Islet precursor cell (in vitro differentiated cells): ENCODE results near the gene CHKA.

Source experiments
- DNase-seq: peaks from one replicate; pipeline ENCODE4 v3.0.0-alpha.2; 2018

CHKA gene

DNA sequence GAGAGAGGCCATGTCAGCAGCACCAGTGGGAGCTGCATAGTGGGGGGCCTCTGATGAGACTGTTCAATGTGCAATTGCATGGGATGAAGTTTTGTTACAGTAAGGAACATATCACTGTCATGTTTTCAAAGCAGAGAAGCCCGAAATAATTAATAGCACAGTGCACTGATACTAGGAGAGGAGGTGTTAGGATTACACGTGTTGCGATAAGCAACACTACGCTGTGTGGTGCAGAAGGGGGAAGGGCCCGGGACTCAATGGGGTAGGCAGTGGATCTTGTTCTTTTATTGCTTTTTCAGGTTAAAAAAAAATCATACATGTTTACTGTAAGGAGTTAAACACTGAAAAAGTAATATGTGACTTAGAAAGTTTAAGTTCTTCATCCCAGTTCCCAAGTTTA is 53.2 kb downstream of the CHKA start:
- no peak for DNase-seq

DNA sequence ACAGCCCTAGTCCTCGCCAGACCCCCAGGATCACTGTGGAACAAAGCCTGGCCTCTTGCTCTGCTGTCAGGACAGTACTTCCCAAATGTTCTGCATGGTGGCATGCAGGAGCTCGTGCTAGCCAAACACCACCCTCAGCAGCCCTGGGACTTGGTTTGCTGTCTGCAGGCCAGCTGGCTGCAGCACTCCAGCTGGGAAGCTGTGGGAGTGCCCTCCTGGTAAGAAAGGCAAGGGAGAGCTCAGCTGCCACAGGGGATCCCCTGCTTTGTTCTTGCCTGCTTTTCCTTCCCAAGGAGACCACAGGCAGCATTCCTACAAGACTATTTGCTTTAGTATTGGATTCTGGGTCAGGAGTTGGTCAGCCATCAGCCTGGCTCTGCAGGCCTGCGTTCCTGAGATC is 54.4 kb downstream of the CHKA start:
- DNase-seq = no peak

DNA sequence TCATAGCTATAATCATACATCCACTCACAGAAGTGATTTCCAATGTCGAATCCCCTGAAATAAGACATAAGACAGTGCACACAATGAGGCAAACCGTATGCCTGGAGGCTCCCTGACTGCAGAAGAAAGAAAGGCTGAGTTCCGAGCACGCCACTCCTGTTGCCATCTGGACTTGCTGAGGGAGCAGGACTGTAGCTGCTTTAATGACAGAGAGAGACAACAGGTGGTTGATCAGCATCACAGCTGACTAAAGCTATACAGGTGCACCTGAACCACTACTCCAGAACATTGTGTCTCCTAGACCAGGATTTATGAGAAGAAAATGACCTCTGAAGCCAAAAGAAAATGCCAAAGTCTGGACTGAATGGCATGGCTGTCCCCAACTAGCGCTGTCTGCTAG is 55.3 kb downstream of the CHKA start:
- no peak for DNase-seq

DNA sequence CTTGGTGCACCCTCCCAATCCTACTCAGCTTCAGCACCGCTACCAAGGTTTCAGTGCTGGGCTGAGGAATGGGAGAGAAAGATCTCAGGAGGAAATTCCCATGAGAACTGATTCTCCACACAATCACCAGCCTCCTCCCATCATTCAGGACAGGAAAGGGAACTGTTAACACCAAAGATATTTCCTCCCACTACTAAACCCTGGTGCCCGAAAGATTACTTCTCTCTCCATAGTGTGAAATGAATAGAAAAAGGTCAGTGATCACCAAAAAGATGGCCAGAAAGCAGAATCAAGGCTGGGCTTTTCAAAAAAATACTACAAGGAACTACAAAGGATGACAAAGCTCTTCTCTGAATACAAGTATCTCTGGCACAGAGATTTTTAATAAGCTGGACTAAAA is 56.3 kb downstream of the CHKA start:
- DNase-seq = no peak

DNA sequence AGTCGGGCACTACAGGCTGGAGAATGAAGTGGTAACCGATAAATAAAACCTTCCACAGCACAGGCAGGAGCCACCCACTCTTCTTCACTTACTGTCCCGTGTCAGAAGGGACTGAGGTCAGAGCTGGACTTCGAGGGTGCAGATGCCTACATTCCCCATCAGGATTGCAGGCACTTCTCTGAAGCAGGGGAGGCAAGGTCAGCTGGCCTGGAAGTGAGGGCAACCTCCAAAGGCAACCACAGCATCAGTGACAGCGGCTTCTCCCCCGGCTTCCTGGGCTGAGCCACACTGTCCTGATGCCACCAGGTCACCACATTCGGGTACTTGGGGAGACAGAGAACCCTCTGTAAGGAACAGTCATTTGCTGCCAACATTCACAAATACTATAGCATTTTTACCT is 59.7 kb downstream of the CHKA start:
- DNase-seq = no peak

DNA sequence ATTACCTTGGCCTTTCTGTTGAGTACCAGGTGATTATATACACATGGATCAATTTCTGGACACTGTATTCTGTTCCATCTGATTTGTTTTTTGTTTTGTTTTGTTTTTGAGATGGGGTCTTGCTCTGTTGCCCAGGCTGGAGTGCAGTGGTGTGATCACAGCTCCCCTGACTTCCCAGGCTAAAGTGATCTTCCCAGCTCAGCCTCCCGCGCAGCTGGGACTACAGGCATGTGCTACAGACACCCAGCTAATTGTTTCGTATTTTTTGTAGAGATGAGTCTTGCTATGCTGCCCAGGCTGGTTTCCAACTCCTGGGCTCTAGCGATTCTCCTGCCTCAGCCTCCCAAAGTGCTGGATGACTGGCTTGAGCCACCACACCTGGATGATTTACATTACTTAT is 63.4 kb downstream of the CHKA start:
- no peak for DNase-seq

DNA sequence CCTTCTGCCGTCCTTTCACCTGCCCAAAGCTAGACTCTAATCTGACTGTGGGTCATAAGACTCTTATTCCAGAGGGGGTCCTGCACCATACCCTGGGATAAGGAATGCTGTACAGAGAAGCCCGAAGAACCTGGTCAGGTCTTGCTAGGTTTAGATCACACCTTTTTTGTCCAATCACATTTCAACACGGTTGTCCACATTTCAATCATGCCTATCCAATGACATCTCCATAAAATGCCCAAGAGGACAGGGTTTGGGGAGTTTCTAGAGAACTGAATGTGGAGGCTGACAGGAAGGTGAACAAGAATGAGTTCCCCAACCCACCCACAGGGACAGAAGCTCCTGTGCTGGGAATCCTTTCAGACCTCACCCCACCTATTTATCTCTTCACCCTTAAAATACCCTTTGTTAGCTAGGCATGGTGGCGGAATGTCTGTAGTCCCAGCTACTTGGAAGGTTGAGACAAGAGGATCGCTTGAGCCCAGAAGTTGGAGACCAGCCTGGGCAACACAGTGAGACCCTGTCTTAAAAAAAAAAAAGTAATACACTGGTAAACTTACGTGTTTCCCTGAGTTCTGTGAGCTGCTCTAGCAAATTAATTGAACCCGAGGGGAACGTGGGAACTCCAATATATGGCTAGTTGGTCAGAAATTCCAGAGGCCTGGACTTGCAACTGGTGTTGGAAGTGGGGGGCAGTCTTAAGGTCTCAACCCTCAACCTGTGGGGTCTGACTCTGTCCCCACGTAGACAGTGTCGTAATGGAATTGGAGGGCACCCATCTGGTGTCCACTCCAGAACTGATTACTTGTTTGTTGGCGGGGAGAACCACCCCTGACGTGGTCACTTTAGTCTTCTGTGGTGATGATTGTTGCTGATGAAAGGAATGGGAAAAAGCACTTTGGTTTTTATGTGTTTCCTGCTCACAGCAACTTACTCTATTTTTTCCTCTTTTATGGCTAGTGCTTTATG is 64.6 kb downstream of the CHKA start:
- DNase-seq = no peak

DNA sequence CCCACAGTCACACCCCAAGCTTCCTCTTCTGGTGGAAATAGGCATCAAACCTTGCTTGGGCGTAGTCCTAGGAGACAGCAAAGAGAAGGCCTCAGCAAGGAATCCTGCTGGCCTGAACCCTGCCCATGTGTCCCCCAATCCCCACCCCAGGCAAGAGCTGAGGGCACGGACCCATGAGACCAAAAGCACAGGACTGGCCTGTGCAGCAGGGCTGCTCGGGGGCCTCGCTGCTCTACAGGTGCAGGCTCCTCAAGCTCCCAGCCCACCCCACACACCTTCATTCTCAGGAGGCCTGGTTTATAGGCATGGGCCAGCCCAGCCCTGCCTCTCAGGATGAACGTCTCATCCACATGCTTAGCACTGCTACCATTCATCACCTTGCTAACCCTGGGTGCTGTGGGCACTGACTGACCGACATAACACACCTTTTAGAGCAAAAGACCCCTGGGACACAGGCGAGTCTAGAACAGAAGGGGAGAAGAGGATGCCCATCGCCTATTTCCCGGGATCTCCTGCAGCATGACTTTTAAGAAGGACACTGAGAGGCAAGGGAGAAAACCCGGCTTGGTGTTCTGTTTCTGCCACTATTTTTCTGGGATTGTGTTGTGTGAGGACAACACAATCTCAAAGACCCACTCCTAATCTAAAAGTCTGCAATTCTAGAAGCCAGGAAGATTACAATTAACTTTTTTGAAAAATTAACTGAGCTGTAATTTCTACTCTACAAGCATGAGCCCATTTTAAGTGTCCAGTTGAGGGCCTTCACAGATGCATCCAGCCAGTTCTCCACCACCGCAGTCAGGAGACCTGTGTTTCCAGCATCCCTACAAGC is 67.0 kb downstream of the CHKA start:
- DNase-seq = no peak

DNA sequence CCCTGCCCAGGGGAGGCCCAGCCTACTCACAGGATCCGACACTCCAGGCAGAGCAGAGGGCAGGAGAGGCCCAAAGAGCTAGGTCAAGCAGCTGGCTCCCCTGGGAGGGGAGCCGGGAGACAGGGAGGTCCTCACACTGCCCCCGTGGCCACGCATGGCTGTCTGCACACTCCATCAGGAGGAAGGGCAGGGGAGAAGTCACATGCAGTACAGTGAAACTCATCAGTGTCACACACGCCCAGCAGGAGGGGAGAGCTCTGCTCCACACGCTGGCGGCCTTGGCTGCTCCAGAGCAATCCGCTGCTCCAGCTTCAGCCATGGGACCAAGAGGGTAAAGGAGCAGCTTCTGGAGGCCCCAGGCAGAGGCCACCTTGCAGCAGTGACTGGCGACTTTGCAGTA is 68.1 kb downstream of the CHKA start:
- DNase-seq = peak; percentile 57

DNA sequence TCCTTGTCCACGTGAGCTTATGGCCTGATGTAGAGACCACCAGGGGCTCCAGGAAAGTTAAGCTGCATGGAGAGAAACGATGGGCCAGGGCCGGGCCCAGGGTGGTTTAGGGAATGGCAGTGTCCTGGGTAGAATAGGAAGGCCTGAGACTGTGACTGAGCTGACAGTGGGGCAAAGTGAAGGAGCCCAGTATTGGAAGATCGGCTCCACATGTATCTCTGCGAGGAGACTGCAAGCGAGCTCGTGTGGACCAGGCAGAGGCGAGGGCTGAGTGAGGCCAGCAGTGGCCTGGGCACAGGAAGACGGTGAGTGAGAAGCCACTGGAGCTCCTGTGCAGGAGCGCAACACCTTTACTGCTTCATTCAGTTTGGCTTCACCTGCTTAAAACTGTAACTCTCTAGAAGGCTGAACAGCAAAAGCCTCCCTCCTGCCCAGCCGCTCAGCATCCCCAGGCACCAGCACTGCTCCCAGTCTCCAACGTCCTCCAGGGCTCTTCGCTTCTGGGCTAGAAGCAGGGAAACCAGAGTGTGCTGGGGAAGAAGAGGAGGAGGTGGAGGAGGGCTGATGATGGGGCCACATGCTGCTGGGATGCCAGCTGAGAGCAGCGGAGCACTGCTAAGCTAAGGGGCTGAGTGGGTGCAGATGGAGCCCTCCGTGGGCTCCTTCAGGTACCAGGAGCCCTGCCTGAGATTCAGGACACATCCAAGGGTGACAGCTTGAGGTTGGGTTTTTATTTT is 68.9 kb downstream of the CHKA start:
- no peak for DNase-seq

DNA sequence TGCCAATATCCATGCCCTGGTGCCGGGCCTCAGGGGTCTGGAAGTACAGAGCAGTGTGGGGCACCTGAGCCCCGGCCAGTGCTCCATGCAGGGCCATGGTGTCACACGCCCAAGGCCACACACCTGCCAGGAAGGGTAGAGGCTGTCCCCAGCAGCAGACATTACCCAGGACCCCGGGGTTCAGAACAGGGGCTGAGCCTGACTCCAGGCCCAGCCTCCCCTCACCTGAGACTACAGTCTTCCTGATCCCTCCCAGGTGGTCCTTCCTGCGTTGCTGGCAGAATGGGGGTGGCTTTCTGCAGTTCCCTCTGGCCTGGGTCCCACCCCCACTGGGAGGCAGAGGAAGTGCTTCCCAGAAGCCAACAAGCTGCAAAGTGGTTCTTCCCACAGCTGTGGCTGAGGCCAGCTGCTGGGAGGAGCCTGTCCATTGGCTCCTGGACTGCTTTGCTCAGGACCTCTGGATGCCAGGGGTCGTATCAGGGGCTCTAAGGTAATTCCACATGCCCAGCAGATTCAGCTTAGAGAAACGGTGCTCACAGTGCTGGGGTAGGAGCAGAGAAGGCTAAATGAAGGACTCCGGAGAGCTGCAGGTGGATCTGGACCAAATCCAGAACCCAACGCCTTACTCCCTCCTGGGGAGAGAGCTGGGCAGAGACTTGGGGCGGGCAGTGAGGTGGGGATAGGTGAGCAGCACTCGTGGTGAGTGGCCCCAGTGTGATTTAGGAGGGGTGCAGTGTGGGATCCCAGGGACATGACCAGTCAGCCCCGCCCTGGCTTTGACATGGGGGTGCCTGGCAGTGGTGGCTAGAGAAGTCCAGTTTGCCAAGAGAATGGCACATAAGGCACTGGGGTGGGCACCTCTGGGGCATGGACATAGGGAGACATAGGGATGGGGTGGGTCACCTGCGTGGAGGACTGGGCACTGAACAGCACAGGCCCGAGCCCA is 69.7 kb downstream of the CHKA start:
- peak; percentile 63 for DNase-seq

DNA sequence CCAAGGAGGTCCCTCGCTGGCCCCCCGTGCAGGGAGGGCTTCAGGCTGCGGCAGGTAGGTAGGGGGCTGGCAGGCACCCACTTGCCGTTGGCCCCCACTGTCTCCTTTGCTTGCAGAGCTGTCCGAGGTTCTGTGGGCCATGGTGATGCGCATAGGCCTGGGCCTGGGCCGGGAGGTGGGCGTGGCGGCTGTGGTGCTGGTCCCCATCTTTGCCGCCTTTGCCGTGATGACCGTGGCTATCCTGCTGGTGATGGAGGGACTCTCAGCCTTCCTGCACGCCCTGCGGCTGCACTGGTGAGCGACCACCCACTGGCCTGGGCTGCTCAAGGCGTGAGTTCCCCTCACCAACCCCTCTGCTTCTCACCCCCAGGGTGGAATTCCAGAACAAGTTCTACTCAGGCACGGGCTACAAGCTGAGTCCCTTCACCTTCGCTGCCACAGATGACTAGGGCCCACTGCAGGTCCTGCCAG is 70.8 kb downstream of the CHKA start:
- peak; percentile 55 for DNase-seq

DNA sequence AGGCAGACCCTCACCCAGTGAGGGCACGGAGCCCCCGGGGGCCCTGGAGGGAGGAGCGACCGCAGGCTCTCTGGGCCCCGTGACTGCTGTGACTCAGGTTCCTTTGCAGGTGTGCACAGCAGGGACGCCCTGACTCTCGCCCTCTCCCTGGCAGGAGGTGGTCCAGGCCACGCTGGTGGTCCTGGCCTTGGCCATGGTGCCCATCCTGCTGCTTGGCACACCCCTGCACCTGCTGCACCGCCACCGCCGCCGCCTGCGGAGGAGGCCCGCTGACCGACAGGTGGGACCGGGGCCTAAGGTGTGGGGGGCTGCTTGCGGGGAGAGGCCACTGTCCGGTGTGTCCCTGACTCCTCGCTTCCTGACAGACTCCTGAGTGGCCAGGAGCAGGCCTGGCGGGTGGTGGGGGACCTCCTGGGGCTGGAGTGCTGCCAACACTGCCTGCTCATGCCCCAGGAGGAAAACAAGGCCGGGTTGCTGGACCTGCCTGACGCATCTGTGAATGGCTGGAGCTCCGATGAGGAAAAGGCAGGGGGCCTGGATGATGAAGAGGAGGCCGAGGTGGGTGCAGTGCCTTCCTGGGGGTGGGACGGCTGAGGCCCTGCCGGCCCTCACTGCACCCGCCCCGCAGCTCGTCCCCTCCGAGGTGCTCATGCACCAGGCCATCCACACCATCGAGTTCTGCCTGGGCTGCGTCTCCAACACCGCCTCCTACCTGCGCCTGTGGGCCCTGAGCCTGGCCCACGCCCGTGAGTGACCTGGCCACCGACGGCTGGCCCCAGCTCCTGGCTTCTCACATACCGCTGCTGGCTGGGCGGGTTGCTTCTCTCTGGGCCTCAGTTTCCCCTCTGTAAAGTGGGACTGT is 71.4 kb downstream of the CHKA start:
- peak; percentile 52 for DNase-seq

DNA sequence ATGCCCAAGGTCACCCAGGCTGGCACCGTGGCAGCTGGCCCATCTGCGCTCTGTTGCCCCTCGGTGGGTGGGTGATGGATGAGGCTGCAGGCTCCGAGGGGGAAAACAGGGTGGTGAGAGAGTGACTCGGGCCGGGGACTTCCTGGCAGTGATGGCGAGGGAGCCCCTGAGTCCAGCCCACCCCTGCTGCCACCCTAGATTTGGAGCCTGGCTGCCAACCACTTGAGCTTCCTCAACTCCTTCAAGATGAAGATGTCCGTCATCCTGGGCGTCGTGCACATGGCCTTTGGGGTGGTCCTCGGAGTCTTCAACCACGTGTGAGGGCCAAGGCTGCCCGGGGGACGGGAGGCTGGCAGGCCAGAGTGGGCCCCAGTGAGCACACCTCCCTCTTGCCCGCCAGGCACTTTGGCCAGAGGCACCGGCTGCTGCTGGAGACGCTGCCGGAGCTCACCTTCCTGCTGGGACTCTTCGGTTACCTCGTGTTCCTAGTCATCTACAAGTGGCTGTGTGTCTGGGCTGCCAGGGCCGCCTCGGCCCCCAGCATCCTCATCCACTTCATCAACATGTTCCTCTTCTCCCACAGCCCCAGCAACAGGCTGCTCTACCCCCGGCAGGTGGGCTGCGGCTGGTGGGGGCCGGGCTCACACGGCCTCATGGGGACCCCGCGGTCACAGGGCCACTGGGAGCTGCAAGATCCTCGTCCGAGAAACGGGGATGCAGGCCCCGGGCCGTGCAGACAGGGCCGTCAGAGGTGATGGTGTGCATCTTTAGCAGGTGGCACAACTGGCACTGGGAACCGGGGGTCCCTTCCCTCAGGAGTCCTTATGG is 72.3 kb downstream of the CHKA start:
- DNase-seq = no peak

DNA sequence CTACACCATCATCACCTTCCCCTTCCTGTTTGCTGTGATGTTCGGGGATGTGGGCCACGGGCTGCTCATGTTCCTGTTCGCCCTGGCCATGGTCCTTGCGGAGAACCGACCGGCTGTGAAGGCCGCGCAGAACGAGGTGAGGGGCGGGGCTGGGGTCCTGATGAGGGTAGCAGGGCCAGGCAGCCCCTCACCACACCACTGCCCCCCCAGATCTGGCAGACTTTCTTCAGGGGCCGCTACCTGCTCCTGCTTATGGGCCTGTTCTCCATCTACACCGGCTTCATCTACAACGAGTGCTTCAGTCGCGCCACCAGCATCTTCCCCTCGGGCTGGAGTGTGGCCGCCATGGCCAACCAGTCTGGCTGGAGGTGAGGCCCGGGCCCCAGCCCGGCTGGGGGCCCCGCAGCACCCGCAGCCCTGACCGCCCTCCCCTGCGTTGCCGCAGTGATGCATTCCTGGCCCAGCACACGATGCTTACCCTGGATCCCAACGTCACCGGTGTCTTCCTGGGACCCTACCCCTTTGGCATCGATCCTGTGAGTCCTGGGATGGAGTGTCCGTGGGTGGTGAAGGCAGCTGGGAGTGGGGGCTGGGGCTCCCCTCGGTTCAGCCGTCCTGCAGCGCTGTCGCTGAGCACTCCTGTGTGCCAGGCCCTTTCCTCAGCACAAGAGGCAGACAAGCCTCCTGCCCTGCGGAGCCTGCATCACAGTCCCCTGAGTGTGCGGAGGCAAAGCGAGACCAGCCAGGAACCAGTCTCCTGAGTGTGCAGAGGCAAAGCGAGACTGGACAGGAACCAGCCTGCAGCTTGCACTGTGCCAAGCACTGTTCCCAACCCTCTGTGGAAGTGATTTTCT is 73.5 kb downstream of the CHKA start:
- DNase-seq = no peak

DNA sequence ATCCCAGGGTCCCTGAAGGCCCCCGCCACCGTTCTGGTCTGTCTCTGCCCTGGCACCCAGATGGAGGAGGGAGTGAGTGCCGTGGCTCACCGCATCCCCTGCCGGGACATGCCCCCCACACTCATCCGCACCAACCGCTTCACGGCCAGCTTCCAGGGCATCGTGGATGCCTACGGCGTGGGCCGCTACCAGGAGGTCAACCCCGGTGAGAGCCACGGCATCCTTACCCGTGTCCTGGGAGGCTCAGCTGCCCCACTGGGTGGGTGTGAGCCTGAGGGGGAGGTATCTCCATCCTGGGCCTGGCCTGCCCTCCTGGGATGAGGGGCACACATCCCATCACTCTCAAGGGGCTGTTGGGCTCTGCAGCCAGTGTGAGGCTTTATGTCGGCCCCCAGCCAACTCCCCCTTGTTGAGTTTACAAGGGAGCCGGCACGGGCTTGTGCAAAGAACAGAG is 76.3 kb downstream of the CHKA start:
- DNase-seq = no peak

DNA sequence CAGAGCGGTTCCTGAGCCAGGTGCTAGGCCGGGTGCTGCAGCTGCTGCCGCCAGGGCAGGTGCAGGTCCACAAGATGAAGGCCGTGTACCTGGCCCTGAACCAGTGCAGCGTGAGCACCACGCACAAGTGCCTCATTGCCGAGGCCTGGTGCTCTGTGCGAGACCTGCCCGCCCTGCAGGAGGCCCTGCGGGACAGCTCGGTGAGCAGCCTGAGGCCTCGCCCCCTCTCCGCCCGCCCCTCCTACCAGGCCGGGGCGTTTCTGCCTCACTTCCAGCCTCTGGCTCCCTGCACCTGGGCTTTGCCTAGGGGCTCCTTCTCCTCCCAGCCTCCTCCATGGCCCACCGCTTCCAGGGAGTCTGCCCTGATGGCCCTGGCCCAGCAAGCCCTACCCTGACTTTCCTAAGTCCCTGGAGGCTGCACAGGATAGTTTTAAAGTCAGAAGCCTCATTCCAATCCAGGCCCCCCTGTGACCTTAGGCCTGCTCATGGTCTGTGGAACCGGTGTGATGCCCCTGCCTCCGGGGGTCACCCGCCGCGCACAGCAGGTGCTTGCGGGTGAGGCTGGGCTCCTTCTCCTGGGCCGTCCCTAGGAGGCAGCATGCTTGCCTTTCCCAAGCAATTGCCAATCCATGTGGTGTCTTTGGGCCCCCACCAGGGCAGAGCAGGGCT is 76.9 kb downstream of the CHKA start:
- DNase-seq = no peak
